HG03432 (cell line): ENCODE measurements around the gene ZNF181.
A peak's percentile ranks its signal among the peaks of the same experiment; 100 is the strongest.

Experiments used
- ATAC-seq: cut with Tn5 transposase; IDR thresholded peaks from one replicate; pipeline ENCODE4 v1.9.1; 2021; ENCODE audit warnings: mild to moderate bottlenecking, moderate library complexity; ENCODE audit not compliant: unreplicated experiment

The ZNF181 gene

DNA sequence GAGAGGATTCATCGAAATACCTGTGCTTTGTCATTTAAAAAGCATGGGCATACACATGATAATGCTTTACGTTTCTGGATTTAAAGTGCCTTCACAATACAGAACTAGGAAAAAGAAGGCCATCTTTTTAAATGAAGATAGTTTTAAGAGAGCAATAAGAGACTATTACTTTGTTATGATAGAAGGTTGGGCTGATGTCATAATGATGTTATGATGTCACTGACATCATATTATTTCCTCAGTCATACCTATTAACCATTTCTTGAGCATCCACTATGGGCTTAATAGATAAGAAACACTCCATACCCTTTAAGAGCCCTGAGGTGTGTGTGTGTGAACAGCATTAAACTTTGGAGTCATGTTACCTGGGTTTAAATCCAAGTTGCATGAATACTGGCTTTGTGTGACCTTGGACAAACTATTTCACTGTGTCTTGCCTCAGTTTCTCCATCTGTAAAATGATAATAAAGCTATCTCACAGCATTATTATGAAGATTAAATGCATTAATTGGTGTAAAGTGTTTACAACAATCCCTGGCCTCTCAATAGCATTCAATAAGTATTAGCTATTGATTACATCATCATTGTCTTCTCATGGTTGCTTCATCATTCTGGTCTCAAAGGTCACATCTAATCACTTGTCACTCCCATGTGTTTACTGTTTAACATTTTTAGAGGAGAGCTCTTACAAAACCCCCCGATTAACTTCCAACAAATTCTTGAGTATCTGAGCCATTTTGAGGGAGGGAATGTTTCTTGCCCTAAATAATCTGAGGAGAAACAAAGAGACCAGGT lies 11.1 kb downstream of the ZNF181 start:
- no peak for ATAC-seq

DNA sequence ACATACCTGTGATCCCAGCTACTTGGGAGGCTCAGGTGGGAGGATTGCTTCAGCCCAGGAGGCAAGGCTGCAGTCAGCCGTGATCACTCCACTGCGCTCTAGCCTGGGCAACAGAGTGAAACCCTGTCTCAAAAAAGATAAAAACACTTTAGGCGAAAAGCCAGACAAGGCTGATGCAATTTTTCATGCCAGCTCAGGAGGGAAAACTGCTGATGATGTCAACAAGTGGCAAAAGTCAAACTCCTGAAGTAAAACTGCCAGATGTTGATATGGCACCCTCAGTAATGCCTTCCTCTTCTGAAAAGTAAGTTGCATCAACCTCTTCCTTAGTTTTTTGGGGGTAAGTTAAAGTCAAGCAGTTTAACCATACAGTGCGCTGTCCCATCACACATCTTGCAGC lies 23.4 kb downstream of the ZNF181 start:
- ATAC-seq = no peak

GRCh38 chr19:34759218-34759917 lies 25.3 kb downstream of the ZNF181 start:
- ATAC-seq = no peak

- ATAC-seq = no peak
These were observed 32.3 kb downstream of the ZNF181 start for GRCh38 chr19:34766386-34766785.

- no peak for ATAC-seq
These were observed 33.9 kb downstream of the ZNF181 start for GRCh38 chr19:34767951-34768350.

- ATAC-seq = peak; percentile 96
These were observed 38.9 kb downstream of the ZNF181 start, which contains the start of gene ZNF599 for GRCh38 chr19:34772697-34773554. ZNF599 (minus strand) TSS chr19:34773215; CDS start chr19:34772841, 374 bp downstream.

DNA sequence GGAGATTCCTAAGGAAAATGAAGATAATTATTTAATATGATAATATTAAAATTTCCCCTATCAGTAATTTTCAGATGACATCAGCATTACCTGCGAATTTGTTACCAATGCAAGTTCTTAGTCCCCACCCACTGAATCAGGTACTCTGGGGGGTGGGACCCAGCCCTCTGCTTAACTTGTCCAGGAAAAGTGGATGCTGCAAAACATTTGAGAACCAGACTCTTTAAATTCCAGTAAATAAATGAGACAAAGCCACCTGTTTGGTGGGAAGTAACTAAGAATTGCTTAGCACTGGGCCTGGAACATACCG lies 39.5 kb downstream of the ZNF181 start:
- no peak for ATAC-seq

DNA sequence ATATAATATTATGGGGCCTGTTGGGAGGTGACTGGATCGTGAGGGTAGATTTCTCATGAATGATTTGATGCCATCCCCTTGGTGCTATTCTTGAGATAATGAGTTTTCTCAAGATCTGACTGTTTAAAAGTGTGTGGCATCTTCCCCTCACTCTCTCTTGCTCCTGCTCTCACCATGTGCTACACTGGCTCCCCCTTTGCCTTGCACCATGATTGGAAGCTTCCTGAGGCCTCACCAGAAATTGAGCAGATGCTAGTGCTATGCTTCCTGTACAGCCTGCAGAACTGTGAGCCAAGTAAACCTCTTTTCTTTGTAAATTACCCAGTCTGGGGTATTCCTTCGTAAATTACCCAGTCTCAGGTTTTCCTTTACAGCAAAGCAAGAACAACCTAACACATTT lies 40.8 kb downstream of the ZNF181 start:
- no peak for ATAC-seq

DNA sequence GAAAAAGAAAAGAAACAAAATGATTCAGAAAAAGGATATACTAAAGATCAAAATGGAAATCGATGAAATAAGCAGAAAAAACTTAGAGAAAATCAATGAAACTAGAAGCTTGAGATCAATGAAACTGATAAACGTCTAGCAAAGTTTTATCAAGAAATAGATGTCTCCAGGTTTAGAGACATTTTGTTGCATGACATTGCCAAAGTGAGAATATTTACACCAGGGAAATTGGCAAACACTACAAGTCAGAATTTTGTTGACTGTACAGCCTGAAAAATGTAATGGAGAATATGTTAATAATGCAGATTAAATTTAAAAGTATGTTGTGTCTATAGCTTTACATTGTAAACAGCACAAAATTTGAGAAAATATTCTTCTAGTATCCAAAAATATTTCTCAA lies 44.3 kb downstream of the ZNF181 start:
- ATAC-seq = no peak

DNA sequence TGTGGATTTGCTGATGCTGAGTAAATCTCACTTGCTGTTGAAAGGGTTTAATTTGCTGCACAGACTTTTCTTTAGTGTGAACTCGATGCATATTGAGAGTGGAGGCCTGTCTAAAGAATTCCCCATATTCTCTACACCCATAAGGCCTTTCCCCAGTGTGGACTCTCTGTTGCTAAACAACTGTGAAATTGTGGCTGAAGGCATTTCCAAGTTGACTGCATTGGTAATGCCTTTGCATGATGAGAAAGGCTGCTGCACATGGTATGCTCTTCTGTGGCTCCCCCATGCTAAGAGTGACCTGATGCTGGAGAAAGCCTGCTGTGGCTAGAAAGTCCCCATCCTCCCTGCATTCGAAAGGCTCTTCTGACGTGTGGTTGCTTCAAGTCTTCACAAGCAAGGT lies 45.6 kb downstream of the ZNF181 start:
- ATAC-seq = no peak

DNA sequence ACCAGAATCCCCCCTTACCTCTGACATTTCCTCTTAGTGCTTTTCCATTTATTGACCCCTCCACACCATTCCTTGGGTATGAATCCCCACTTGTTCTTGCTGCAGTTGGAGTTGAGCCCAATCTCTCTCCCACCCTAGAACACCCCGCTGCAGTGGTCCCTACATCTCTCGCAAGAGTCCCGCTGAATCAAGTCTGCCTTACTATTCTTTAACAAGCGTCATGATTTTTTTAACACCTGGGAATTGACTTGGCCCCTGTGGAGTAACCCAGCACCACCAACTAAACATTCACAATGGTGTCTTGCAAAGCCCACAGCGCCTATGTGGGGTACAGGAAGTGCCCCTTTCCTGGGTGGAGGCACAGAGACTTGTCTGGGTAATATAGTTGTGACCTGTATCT lies 52.2 kb downstream of the ZNF181 start:
- ATAC-seq = no peak

DNA sequence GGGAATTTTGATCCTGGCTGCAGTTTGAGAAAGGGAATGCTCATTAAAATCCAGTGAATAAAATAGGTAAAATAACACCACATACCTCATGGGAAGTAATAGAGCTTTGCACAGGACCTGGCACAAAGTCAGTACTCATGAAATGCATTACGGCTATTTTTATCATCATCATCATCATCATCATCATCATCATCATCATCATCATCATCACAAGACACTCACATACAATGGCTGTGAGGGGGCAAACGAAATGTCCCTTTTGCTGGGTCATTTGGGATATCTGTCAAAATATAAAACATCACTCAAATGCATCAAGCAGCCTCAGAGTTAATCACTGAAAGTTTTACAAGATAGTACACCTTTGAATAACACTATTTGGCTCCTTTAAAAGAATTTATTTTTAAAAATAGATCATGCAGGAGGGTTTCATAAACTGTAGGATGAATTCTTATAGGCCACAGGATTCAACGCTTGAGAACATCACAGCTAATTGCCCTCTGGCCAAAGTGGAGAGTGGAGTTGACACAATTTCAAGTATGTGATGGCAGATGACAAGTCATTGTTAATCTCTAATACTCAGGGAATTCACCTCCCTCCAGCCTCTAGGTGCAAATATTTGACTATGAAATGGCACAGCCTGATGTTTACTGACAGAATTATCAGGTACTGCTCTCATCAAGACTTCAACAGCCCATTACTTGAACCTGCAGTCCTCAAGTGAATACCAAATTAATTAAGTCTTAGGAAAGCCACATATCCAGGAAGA lies 53.2 kb downstream of the ZNF181 start:
- no peak for ATAC-seq

DNA sequence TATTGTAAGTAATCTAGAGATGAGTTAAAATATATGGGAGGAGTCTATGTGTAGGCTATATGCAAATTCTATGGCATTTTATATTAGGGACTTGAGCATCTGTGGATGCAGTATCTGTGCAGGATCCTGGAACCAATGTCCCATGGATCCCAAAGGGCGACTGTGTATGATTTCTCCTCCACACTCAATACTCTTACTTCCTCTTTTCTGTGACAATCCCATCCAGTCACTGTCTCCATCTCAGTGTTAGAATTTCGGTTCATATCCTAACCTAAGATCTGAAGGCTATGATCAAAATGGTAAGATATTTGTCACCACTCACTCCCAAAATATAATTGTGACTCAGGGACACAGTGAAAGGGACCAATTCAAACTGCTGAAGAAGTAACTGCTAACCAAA lies 54.0 kb downstream of the ZNF181 start:
- ATAC-seq = no peak

GRCh38 chr19:34793565-34793964 lies 59.5 kb downstream of the ZNF181 start:
- ATAC-seq = no peak

DNA sequence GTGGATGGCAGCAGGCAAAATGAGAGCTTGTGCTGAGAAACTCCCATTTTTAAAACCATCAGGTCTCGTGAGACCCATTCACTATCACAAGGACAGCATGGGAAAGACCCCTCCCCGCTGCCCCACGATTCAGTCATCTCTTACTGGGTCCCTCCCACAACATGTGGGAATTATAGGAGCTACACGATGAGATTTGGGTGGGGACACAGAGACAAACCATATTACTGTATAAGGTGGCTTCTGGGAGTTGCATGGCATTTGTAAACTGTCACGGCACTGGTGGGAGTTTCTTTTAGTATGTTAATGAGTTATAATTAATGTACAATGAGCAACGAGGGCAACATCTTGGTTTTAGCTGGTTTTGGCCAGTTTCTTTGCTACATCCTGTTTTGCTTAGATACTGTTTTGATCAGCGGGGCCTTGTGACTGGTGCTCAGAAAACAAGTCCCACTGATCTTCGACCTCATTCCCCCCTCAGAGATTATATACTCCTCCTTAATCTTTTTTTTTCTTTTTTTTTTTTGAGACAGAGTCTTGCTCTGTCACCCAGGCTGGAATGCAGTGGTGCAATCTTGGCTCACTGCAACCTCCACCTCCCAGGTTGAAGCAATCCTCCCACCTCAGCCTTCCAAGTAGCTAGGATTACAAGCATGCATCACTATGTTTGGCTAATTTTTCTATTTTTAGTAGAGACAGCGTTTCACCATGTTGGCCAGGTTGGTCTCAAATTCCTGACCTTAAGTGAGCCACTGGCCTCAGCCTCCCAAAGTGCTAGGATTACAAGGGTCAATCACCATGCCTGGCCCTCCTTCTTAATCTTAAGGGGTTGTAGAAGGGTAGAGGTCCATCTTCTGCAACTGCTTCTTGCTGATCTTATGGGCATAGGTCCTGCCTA lies 60.3 kb downstream of the ZNF181 start:
- ATAC-seq = no peak
